Urothelium cell line (cell line): ENCODE data around the gene NRDE2.
"Not testable (repeated sequence)": the region's sequence is repeated elsewhere in the genome, so short reads cannot be mapped to it uniquely, and the experiment has no call there.

Experiments used
- DNase-seq: peaks from one replicate; pipeline ENCODE4 v3.0.0; 2011; ENCODE audit warnings: low spot score, mixed read lengths
- FAIRE-seq: peaks from 2 replicates; lab custom pipeline; 2011; peaks lifted over from hg19 to GRCh38; lab: Jason Lieb, UNC

The NRDE2 gene

GRCh38 chr14:90274808-90275457 is 56.8 kb downstream of the NRDE2 start:
- FAIRE-seq (no peak), DNase-seq (no peak)

GRCh38 chr14:90274019-90274418 is 57.7 kb downstream of the NRDE2 start:
- FAIRE-seq (no peak), DNase-seq (no peak)

- no peak for FAIRE-seq
- no peak for DNase-seq
Observed at GRCh38 chr14:90273532-90273931, 58.2 kb downstream of the NRDE2 start.

- DNase-seq, result no peak
- FAIRE-seq, result no peak
Observed at GRCh38 chr14:90272523-90272922, 59.2 kb downstream of the NRDE2 start.

DNA sequence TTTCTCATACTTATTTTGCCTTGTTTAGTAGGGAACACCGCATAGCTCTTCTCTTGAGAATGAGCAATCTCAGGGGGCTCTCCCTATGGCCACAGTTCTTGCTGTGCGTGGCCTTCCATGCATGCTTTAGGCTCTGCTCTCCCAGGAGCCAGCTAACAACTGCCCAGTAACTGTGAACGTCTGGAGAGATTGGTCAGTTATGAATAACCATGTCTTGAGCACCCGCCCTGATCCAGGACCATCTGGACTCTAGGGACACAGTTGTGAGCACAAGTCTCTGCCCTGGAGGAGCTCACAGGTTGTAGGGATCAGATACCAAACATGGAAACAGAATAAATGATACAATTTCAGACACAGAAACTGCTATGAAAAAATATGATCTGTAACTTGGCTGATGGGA is 63.3 kb downstream of the NRDE2 start:
- no peak for FAIRE-seq
- no peak for DNase-seq

DNA sequence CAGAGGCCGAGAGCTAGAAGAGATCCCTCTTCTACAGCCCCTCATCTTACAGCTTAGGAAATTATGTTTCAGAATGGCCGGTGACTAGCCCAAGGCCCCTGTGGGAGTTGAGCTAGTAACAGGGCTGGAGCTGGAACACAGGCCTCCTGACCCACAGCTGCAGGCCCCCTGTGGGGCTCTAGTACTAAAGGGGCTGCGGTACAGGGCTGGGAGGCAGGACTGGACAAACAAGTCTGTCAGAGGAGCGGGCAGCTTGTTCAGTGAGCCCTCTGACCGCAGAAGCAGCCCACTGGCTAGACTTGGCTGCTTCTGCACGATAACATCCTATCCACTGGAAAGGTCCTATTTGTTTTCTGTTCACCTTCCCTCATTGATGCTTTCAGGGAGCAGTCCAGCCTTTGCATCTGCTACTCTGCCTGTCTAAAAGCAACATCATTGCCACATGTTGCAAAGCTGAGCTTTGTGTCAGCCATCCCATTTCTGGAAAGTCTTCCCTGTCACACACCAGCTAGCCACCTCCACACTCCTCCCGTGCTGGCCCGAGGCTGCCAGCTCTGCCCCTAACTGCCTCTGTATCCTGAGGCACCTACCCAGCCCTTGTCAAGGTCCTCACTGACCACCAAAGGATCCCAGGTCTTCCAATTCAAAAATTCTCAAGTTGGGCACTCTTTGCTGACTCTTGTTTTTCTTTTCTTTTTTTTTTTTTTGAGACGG is 65.1 kb downstream of the NRDE2 start:
- FAIRE-seq, result no peak
- no peak for DNase-seq

- DNase-seq (no peak), FAIRE-seq (no peak)
Observed at GRCh38 chr14:90263748-90264449, 67.8 kb downstream of the NRDE2 start.

GRCh38 chr14:90256354-90257131 is 75.2 kb downstream of the NRDE2 start, which contains the start of gene PSMC1:
PSMC1 (plus strand) TSS chr14:90256553; CDS start chr14:90256598, 45 bp downstream.
- no peak for FAIRE-seq

GRCh38 chr14:90255871-90256270 is 75.9 kb downstream of the NRDE2 start:
- no peak for FAIRE-seq
- no peak for DNase-seq

More at GRCh38 chr14:90256354-90257131, 75.2 kb downstream of the NRDE2 start, which contains the start of gene PSMC1:
- peak; percentile 83 for DNase-seq

DNA sequence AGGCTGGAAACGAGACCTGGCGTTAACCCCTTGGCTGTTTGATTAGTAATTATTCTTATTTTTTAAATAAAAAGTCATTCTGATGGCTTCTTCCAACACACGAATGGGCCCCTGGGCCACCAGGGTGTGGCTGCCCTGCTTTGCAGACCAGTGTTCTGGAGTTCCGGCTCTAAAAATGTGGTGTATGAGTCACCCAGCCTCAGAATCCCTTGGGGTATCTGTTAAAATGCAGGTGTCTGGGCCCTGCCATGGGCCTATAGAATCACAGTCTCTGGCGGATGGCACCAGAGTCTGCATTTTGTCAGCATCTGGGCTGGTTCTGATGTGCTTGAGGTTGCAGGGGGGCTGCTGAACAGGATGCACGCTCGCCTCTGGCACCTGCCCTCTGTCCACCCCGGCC is 77.9 kb downstream of the NRDE2 start:
- no peak for DNase-seq
- no peak for FAIRE-seq

- FAIRE-seq (no peak), DNase-seq (no peak)
Observed at GRCh38 chr14:90248594-90248993, 83.1 kb downstream of the NRDE2 start.

GRCh38 chr14:90247441-90247840 is 84.3 kb downstream of the NRDE2 start:
- DNase-seq, FAIRE-seq: not testable (repeated sequence)

DNA sequence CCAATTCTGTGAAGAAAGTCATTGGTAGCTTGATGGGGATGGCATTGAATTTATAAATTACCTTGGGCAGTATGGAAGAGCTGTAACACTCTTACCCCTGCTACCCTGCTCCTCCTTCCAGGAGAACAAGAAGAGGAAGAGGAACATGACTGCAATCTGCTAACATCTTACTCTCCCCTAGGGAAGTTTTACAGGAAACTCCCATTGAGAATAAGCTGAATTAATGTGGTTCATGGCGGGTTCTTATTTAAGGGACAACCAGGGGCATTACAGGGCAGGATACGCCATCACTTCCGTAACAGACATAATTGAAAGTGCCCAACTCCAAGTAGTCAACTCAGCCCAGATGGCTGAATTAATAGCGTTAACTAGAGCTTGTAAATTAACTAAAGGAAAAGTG is 84.8 kb downstream of the NRDE2 start:
- FAIRE-seq (no peak), DNase-seq (no peak)

GRCh38 chr14:90242444-90242843 is 89.3 kb downstream of the NRDE2 start:
- DNase-seq (no peak), FAIRE-seq (no peak)

DNA sequence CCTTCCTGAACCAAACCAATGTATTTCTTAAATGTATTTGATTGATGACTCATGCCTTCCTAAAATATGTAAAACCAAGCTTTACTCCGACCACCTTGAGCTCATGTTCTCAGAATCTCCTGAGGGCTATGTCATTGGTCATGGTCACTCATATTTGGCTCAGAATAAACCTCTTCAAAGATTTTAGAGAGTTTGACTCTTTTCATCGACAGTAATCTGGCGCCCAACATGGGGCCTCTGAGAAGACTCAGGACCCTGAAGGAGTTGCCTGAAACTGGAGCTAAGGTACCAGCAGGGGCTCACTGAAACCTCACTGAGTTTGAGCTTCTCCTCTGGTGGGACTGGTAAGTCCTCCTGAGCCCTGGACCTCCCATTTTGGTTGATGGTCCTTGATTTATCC is 92.6 kb downstream of the NRDE2 start:
- no peak for FAIRE-seq
- DNase-seq, result no peak

DNA sequence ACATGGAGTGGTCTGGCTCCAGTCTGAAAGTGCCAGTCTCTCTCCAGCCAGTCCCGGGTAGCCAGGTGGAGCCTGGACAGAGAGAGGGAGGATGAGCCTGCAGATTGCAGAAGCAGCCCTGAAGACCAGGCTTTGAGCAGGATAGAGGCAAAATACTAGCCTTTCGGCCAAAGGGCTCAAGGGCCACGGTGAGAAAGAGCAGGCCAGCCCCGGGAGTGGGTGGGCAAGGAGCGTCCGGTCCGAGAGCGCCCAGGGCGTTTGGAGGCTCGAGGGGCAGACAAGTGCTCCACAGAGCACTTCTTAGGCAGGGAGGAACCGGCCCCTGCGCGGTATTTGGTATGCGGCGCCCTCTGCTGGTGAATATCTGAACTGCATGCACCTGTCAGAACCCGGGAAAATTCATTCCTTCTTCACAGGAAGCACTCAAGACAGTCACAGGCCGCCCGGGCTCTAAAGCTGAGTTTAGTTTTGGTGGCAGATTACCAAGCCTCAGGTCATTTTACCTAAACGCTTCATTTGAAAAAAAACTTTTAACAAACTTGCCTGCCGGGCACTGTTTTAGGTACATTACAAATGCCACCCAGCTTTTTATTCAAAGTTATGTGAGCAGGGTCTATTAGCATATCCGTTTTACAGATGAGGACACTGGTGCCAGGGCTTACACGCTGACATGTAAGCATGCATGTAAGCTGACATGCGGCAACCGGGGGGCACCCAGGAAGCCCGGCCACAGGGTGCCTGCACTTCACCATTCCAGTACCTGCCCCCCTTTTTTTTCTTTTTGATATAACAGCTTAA is 96.4 kb downstream of the NRDE2 start:
- FAIRE-seq, result no peak

DNA sequence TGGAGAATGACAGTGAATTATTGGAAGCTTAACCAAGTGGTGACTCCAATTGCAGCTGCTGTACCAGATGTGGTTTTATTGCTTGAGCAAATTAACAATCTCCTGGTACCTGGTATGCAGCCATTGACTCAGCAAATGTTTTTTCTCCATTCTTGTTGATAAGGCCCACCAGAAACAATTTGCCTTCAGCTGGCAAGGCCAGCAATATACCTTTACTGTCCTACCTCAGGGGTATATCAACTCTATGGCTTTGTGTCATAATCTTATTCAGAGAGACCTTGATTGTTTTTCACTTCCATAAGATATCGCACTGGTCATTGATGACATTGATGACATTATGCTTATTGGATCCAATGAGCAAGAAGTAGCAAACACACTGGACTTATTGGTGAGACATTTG is 101.8 kb downstream of the NRDE2 start:
- DNase-seq, FAIRE-seq: not testable (repeated sequence)

More for the DNA sequence above, 96.4 kb downstream of the NRDE2 start:
- peak; percentile 72 for DNase-seq

GRCh38 chr14:90228478-90228877 is 103.3 kb downstream of the NRDE2 start:
- FAIRE-seq (no peak), DNase-seq (no peak)
